IMR-90 (cell line): ENCODE data around the gene KLHL3. TPM values are rescaled to one million over a fixed set of nuclear protein-coding genes. Genes with fewer than 3 reads are reported as not detected.

ENCODE experiments used
- ATAC-seq: fragments of 200-7000 bp; cut with Tn5 transposase; 2 replicates; pipeline ENCODE4 v1.9.1; 2020; ENCODE audit warnings: low read depth, mild to moderate bottlenecking, moderate library complexity
- BruUV-seq: library from RNA; stranded (reverse); fragments of 400-500 nt; replicated peaks from 2 replicates; lab custom pipeline; 2021; lab: Mats Ljungman, UMichigan
- CTCF ChIA-PET: fragments of 300-600 bp; formaldehyde crosslinking; extraction: SDS; loops from one replicate; lab custom pipeline; 2021; ENCODE audit warnings: antibody characterized with exemption; lab: Yijun Ruan, JAX
- POLR2A ChIA-PET: fragments of 300-600 bp; sonication (Branson Sonifier 250); formaldehyde crosslinking; loops from one replicate; lab custom pipeline; 2022; ENCODE audit warnings: antibody characterized with exemption; ENCODE audit not compliant: unreplicated experiment; lab: Charles Lee
- DNase-seq: peaks from one replicate; pipeline ENCODE4 v3.0.0; 2013
- H2AFZ ChIP-seq: replicated peaks from 2 replicates; pipeline ENCODE3; 2013; ENCODE audit warnings: low read length, mild to moderate bottlenecking; ENCODE audit not compliant: poor library complexity
- H2AK5ac ChIP-seq: 2 replicates; pipeline ENCODE4 v1.6.1; 2013; ENCODE audit warnings: low read depth, low read length, inconsistent platforms
- H2AK9ac ChIP-seq: replicated peaks from 2 replicates; pipeline ENCODE3; 2013; ENCODE audit warnings: mild to moderate bottlenecking, low read depth, low read length, moderate library complexity; ENCODE audit not compliant: poor library complexity
- H2BK120ac ChIP-seq: 2 replicates; pipeline ENCODE4 v1.6.1; 2013; ENCODE audit warnings: low read depth, low read length, inconsistent platforms
- H2BK15ac ChIP-seq: 3 replicates; pipeline ENCODE4 v1.6.1; 2013; ENCODE audit warnings: low read depth, low read length, inconsistent platforms
- H2BK20ac ChIP-seq: 2 replicates; pipeline ENCODE4 v1.6.1; 2013; ENCODE audit warnings: low read depth, mild to moderate bottlenecking, inconsistent platforms, low read length, moderate library complexity
- H2BK5ac ChIP-seq: 2 replicates; pipeline ENCODE4 v1.6.1; 2013; ENCODE audit warnings: mild to moderate bottlenecking, low read depth, low read length, inconsistent platforms; ENCODE audit not compliant: poor library complexity, severe bottlenecking
- H3K14ac ChIP-seq: replicated peaks from 2 replicates; pipeline ENCODE4 v1.6.1; 2013; ENCODE audit warnings: low read depth, low read length, inconsistent platforms
- H3K18ac ChIP-seq: 2 replicates; pipeline ENCODE4 v1.6.1; 2013; ENCODE audit warnings: low read depth, low read length, control low read depth
- H3K23ac ChIP-seq: 2 replicates; pipeline ENCODE4 v1.6.1; 2013; ENCODE audit warnings: low read depth, low read length, inconsistent platforms
- H3K27ac ChIP-seq: 2 replicates; pipeline ENCODE4 v1.5.1; 2013; ENCODE audit warnings: mild to moderate bottlenecking, control low read depth, low read length; ENCODE audit not compliant: insufficient read depth
- H3K27me3 ChIP-seq: 2 replicates; pipeline ENCODE4 v1.6.1; 2013; ENCODE audit warnings: low read length; ENCODE audit not compliant: control insufficient read depth, insufficient read depth
- H3K36me3 ChIP-seq: 2 replicates; pipeline ENCODE4 v1.6.1; 2013; ENCODE audit warnings: low read length, mixed read lengths; ENCODE audit not compliant: control insufficient read depth, insufficient read depth
- H3K4ac ChIP-seq: 2 replicates; pipeline ENCODE4 v1.6.1; 2013; ENCODE audit warnings: low read depth, low read length, inconsistent platforms
- H3K4me1 ChIP-seq: 2 replicates; pipeline ENCODE4 v1.6.1; 2013; ENCODE audit warnings: low read length, mixed read lengths; ENCODE audit not compliant: control insufficient read depth, insufficient read depth
- H3K4me2 ChIP-seq: 2 replicates; pipeline ENCODE4 v1.6.1; 2013; ENCODE audit warnings: low read depth, mild to moderate bottlenecking, control low read depth, low read length, moderate library complexity
- H3K4me3 ChIP-seq: 2 replicates; pipeline ENCODE4 v1.5.1; 2013; ENCODE audit warnings: low read depth, mild to moderate bottlenecking, control low read depth, low read length, moderate library complexity; ENCODE audit not compliant: insufficient read depth
- H3K56ac ChIP-seq: 2 replicates; pipeline ENCODE4 v1.6.1; 2013; ENCODE audit warnings: low read length, inconsistent platforms; ENCODE audit not compliant: insufficient read depth; ENCODE audit errors: extremely low read depth
- H3K79me1 ChIP-seq, 2 experiments: 2 replicates each; pipeline ENCODE4 v1.6.1; 2013; ENCODE audit warnings: low read length in 2 of 2, inconsistent platforms in 1 of 2, low read depth in 1 of 2
- H3K9ac ChIP-seq: 2 replicates; pipeline ENCODE4 v1.6.1; 2013; ENCODE audit warnings: low read depth, low read length, control low read depth
- H3K9me1 ChIP-seq: 2 replicates; pipeline ENCODE4 v1.6.1; 2013; ENCODE audit warnings: low read length, inconsistent platforms; ENCODE audit not compliant: insufficient read depth
- H3K9me3 ChIP-seq: 2 replicates; pipeline ENCODE4 v1.6.1; 2013; ENCODE audit warnings: low read length; ENCODE audit not compliant: control insufficient read depth, insufficient read depth
- H4K20me1 ChIP-seq: 2 replicates; pipeline ENCODE4 v1.6.1; 2013; ENCODE audit warnings: low read length, inconsistent platforms; ENCODE audit not compliant: insufficient read depth
- H4K5ac ChIP-seq: 2 replicates; pipeline ENCODE4 v1.6.1; 2013; ENCODE audit warnings: mild to moderate bottlenecking, low read depth, low read length, control low read depth
- H4K8ac ChIP-seq, 2 experiments: 2 replicates each; pipeline ENCODE4 v1.6.1; 2013; ENCODE audit warnings: low read depth in 2 of 2, low read length in 2 of 2, control low read depth in 1 of 2, inconsistent platforms in 1 of 2
- H4K91ac ChIP-seq: 2 replicates; pipeline ENCODE4 v1.6.1; 2013; ENCODE audit warnings: low read depth, low read length, inconsistent platforms; ENCODE audit not compliant: insufficient read depth
- CEBPB ChIP-seq: IDR thresholded peaks from 2 replicates; pipeline ENCODE4 v1.6.1; 2012; ENCODE audit warnings: low read depth, low read length, improper control_type of control experiment
- CHD1 ChIP-seq: IDR thresholded peaks from 2 replicates; pipeline ENCODE4 v1.6.1; 2012; ENCODE audit warnings: low read depth, low read length, improper control_type of control experiment
- MAZ ChIP-seq: IDR thresholded peaks from 2 replicates; pipeline ENCODE4 v1.6.1; 2012; ENCODE audit warnings: low read depth, mild to moderate bottlenecking, low read length, improper control_type of control experiment, moderate library complexity, borderline replicate concordance
- MXI1 ChIP-seq: IDR thresholded peaks from 2 replicates; pipeline ENCODE4 v1.6.1; 2012; ENCODE audit warnings: low read depth, mild to moderate bottlenecking, low read length, moderate library complexity, borderline replicate concordance
- WGBS, 2 experiments: methylation state at CpG; one replicate each; pipeline versions ENCODE4 v1.1.5 to v1.1.7; 2013; ENCODE audit warnings: missing lambda C conversion rate in 2 of 2; ENCODE audit not compliant: insufficient read length in 1 of 2; ENCODE audit errors: extremely low coverage in 2 of 2; 5-methylcytosine and 5-hydroxymethylcytosine counted together
- dilution Hi-C: fragments of 300-500 bp; cut with HindIII; formaldehyde crosslinking; loops from one replicate; pipeline ENCODE4 v1.14.3; 2018; ENCODE audit warnings: low sequenced_read_pairs; ENCODE audit not compliant: unreplicated experiment
- in situ Hi-C: fragments of 300-500 bp; cut with MboI; formaldehyde crosslinking; loops from 3 replicates; pipeline ENCODE4 v1.14.3; 2019; ENCODE audit warnings: low sequenced_read_pairs, inconsistent platforms, mixed read lengths
- intact Hi-C: fragments of 100-400 bp; cut with micrococcal nuclease; formaldehyde crosslinking; loops from 2 replicates; pipeline ENCODE4 v1.10.0; 2022
- polyA plus RNA-seq, 3 experiments: library from polyadenylated mRNA; depleted of rRNA; stranded (reverse); fragments of >200 nt; gene quantifications; 2 replicates each; pipeline ENCODE4 v1.2.3, GENCODE V29; 2012; ENCODE audit warnings: low replicate concordance in 1 of 3
- total RNA-seq: library from RNA; depleted of rRNA; stranded (reverse); fragments of >200 nt; gene quantifications from 2 replicates; pipeline ENCODE4 v1.2.3, GENCODE V29; 2012

KLHL3 gene
- total and polyA plus RNA-seq, 2 of the 4 experiments (the other 2 are of a cell fraction): 2.3 to 4.1 TPM

- intact Hi-C loops: no loop called here
- H2AK5ac ChIP-seq: no peak overlapping the region
- no peak overlapping the region for H3K4ac ChIP-seq
- H3K79me1 ChIP-seq: no peaks in the 10 kb centered on the region; a peak in 1 of 4 replicates
- no peak overlapping the region for H2AK9ac ChIP-seq
- TF ChIP-seq MXI1 (no peak), CEBPB (0 out of 2 replicates have a peak, but pooled peaks have one; percentile 19), MAZ (no peak), CHD1 (no peak)
- H2BK15ac ChIP-seq: no peak overlapping the region
- no peaks in the 10 kb centered on the region; the same call in 1 of the 2 replicates for H3K9me1 ChIP-seq
- H3K9me3 ChIP-seq: no peaks in the 10 kb centered on the region
- H3K27ac ChIP-seq: no peak overlapping the region
- no peak overlapping the region for H3K23ac ChIP-seq
- no peak overlapping the region for H2BK120ac ChIP-seq
- no peak overlapping the region for H2AFZ ChIP-seq
- no peak overlapping the region for H3K9ac ChIP-seq
- ChIA-PET POLR2A (no interaction called here), CTCF (interaction anchor here (1.3 kb wide), 1 partner anchor 12 kb away, joined by 9 read pairs; no protein-coding TSS in a partner anchor)
- H2BK20ac ChIP-seq: no peak overlapping the region
- no peaks in the 10 kb centered on the region; the same call in 1 of the 2 replicates for H3K4me1 ChIP-seq
- no peaks in the 10 kb centered on the region for H4K20me1 ChIP-seq
- dilution Hi-C loops: no loop called here
- 50% methylated on average over 1 of the region's 3 CpGs; no CpG with 5 or more reads in 1 of the 2 experiments for WGBS, 2 experiments
- no peaks in the 10 kb centered on the region for H3K36me3 ChIP-seq
- ATAC-seq (no peak), DNase-seq (peak; percentile 4)
- no peak overlapping the region for H4K8ac ChIP-seq
- no TSS peak for BruUV-seq
- H3K4me3 ChIP-seq: no peak overlapping the region
- no peak overlapping the region for H3K18ac ChIP-seq
- H4K5ac ChIP-seq: no peak overlapping the region
- in situ Hi-C loops: loop anchor here (25.0 kb wide), 1 partner anchor 419 kb away; no protein-coding TSS in a partner anchor
- no peaks in the 10 kb centered on the region for H3K27me3 ChIP-seq
- no peak overlapping the region for H3K14ac ChIP-seq
- H2BK5ac ChIP-seq: no peak overlapping the region
- no peak overlapping the region for H4K91ac ChIP-seq
- no peak overlapping the region for H3K56ac ChIP-seq
- H3K4me2 ChIP-seq: no peak overlapping the region
Measured at GRCh38 chr5:137731176-137731575, 4.7 kb downstream of the KLHL3 start.
